Duodenal mucosa (tissue), 2 donors: ENCODE data around the gene ADAMTS12.
"Not testable (repeated sequence)": the region's sequence is repeated elsewhere in the genome, so short reads cannot be mapped to it uniquely, and the experiment has no call there.

Experiments used
- H3K27ac ChIP-seq: one replicate; pipeline ENCODE4 v1.7.0; 2013; ENCODE audit warnings: low read depth, low read length
- H3K27me3 ChIP-seq, 2 donors: one replicate each; pipeline ENCODE4 v1.7.0; 2013; ENCODE audit warnings: low read length in 2 of 2, control low read depth in 1 of 2; ENCODE audit not compliant: insufficient read depth in 2 of 2, control insufficient read depth in 1 of 2
- H3K36me3 ChIP-seq, 2 donors: one replicate each; pipeline ENCODE4 v1.7.0; 2013; ENCODE audit warnings: low read length in 2 of 2, control low read depth in 1 of 2; ENCODE audit not compliant: insufficient read depth in 2 of 2, control insufficient read depth in 1 of 2
- H3K4me1 ChIP-seq, 2 donors: one replicate each; pipeline ENCODE4 v1.7.0; 2013; ENCODE audit warnings: low read length in 2 of 2, control low read depth in 1 of 2; ENCODE audit not compliant: insufficient read depth in 2 of 2, control insufficient read depth in 1 of 2
- H3K4me3 ChIP-seq, 2 donors: one replicate each; pipeline ENCODE4 v1.7.0; 2013; ENCODE audit warnings: low read length in 2 of 2, low read depth in 1 of 2
- H3K9ac ChIP-seq, 2 donors: one replicate each; pipeline ENCODE4 v1.7.0; 2013; ENCODE audit warnings: low read length in 2 of 2, low read depth in 1 of 2
- H3K9me3 ChIP-seq, 2 donors: one replicate each; pipeline ENCODE4 v1.7.0; 2013; ENCODE audit warnings: low read length in 2 of 2, control low read depth in 1 of 2; ENCODE audit not compliant: control insufficient read depth in 1 of 2

Gene ADAMTS12

DNA sequence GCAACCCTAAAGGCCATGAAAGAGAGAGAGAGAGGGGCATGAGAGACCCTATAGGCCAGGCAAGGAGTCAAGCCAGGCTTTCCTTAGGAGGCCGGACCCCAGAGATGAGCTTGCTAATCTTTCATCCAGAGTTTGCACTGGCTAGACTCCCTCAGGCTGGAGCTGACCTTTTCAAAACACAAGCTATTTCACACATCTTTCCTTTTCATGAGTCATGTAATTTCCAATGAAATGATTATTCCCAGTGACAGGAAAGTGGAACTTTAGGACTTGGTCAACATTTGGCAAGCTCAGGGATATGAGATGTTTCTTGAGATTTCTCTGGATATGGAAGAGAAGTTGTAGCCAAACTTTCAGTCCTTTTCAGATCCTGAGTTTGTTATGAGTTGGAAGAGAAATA lies 333.3 kb downstream of the ADAMTS12 start:
- H3K4me3 ChIP-seq: no peak overlapping the region
- no peaks in the 10 kb centered on the region for H3K4me1 ChIP-seq
- H3K9ac ChIP-seq: no peak overlapping the region
- H3K27me3 ChIP-seq: no peaks in the 10 kb centered on the region
- H3K9me3 ChIP-seq: no peaks in the 10 kb centered on the region
- H3K27ac ChIP-seq: no peak overlapping the region
- no peaks in the 10 kb centered on the region for H3K36me3 ChIP-seq

DNA sequence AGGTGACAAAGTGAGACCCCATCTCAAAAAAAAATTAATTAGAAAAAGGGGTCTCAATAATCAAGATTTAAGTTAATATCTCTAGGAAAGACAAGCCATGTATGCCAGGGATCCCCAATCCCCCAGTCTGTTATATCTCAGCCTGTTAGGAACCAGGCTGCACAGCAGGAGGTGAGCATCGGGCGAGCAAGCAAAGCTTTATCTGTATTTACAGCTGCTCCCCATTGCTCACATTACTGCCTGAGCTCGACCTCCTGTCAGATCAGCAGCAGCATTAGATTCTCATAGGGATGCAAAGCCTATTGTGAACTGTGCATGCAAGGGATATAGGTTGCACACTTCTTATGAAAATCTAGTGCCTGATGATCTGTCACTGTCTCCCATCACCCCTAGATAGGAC lies 334.2 kb downstream of the ADAMTS12 start:
- Histone ChIP-seq H3K36me3 (no peaks in the 10 kb centered on the region), H3K4me3 (no peak overlapping the region), H3K9me3 (no peaks in the 10 kb centered on the region), H3K4me1 (no peaks in the 10 kb centered on the region), H3K27me3 (no peaks in the 10 kb centered on the region), H3K27ac (no peak overlapping the region), H3K9ac (no peak overlapping the region)

GRCh38 chr5:33556330-33557328 lies 335.2 kb downstream of the ADAMTS12 start:
- no peak overlapping the region for H3K9ac ChIP-seq
- no peaks in the 10 kb centered on the region for H3K27me3 ChIP-seq
- H3K4me1 ChIP-seq: no peaks in the 10 kb centered on the region
- no peaks in the 10 kb centered on the region for H3K36me3 ChIP-seq
- no peaks in the 10 kb centered on the region for H3K9me3 ChIP-seq
- no peak overlapping the region for H3K4me3 ChIP-seq
- no peak overlapping the region for H3K27ac ChIP-seq

DNA sequence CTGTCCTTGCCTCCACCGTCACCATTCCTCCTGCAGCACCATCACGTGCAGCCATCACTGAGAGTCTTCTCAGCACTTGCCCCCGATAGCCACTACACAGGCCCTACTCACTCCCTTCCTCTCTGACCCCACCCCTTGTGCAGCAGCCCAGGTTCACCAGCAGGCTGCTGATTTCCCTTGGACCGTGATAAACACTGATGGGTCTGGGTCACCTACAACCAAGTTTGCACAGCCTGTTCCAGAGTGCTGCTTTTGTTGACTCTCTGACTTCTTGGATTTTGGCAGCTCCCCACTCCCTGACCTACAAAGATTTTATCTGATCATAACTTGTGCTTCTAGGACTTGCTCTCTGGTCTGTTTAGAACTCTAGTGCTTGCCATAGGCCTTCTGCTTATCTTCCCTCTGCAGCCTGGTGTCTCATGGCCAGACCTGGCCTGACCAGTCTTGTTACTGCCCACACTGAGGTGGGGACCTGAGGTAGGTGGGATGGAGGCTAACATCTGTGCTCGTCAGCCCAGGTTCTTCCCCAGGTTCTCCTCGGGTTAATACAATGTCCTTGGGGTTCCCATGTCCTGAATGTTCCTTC lies 341.7 kb downstream of the ADAMTS12 start:
- no peak overlapping the region for H3K9ac ChIP-seq
- no peak overlapping the region for H3K4me3 ChIP-seq
- no peaks in the 10 kb centered on the region for H3K9me3 ChIP-seq
- no peaks in the 10 kb centered on the region for H3K27me3 ChIP-seq
- H3K27ac ChIP-seq: no peak overlapping the region
- H3K4me1 ChIP-seq: no peaks in the 10 kb centered on the region
- H3K36me3 ChIP-seq: no peaks in the 10 kb centered on the region

DNA sequence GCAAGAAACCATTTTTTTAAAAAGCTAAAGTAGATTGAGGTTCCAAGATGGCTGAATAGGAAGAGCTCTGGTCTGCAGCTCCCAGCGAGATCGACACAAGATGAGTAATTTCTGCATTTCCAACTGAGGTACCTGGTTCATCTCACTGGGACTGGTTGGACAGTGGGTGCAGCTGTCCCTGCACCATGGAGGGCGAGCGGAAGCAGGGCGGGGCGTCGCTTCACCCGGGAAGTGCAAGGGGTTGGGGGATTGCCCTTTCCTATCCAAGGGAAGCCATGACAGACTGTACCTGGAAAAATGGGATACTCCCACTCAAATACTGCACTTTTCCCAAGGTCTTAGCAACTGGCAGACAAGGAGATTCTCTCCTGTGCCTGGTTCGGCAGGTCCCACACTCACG lies 352.0 kb downstream of the ADAMTS12 start:
- not testable (repeated sequence) for H3K9me3 ChIP-seq, H3K9ac ChIP-seq, H3K4me1 ChIP-seq, H3K36me3 ChIP-seq, H3K27me3 ChIP-seq, H3K27ac ChIP-seq, H3K4me3 ChIP-seq

DNA sequence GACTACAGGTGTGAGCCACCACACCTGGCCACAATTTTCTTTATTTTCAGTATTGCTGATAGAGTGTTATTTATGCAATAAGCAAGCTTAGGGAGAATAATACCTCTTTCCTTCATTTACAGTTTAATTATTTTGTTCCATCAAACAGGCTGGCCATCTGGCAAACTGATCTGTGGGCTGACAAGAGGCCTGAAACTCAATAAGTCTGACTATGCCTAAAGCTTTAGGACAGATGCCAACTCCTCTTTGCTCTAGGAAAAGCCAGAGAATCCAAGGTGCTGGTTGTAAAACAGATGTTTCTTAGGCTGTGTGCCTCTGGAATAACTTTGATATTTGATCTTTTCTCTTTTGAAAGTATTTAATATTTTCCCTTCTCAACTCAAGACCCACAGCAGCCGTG lies 352.6 kb downstream of the ADAMTS12 start:
- H3K4me3 ChIP-seq: no peak overlapping the region
- no peak overlapping the region for H3K9ac ChIP-seq
- H3K27me3 ChIP-seq: no peaks in the 10 kb centered on the region
- H3K36me3 ChIP-seq: no peaks in the 10 kb centered on the region
- H3K4me1 ChIP-seq: no peaks in the 10 kb centered on the region
- H3K27ac ChIP-seq: no peak overlapping the region
- no peaks in the 10 kb centered on the region for H3K9me3 ChIP-seq

GRCh38 chr5:33538201-33538600 lies 353.6 kb downstream of the ADAMTS12 start:
- no peaks in the 10 kb centered on the region for H3K9me3 ChIP-seq
- H3K4me3 ChIP-seq: no peak overlapping the region
- no peak overlapping the region for H3K9ac ChIP-seq
- H3K27ac ChIP-seq: no peak overlapping the region
- H3K36me3 ChIP-seq: no peaks in the 10 kb centered on the region
- no peaks in the 10 kb centered on the region for H3K27me3 ChIP-seq
- H3K4me1 ChIP-seq: no peaks in the 10 kb centered on the region

DNA sequence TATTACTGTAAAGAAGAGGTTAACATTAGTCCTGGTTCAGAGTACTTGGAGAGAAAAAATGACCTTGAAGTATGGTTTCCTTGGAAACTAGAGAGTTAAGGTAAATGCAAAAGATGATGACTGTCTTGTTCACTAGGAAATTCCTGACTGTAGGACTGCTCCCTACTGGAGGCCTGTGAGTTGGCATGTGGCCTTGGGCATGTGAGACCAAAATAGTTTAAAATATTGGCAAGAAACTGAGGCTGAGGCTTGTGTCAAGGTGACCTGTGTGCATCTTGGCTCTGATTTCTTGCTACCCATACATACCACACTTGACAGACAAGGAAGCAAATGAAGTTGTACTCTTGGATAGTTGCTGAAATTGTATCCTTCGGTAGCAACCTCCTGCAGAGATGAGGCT lies 354.6 kb downstream of the ADAMTS12 start:
- Histone ChIP-seq H3K9me3 (no peaks in the 10 kb centered on the region), H3K4me1 (no peaks in the 10 kb centered on the region), H3K4me3 (no peak overlapping the region), H3K27me3 (no peaks in the 10 kb centered on the region), H3K36me3 (no peaks in the 10 kb centered on the region), H3K9ac (no peak overlapping the region), H3K27ac (no peak overlapping the region)

DNA sequence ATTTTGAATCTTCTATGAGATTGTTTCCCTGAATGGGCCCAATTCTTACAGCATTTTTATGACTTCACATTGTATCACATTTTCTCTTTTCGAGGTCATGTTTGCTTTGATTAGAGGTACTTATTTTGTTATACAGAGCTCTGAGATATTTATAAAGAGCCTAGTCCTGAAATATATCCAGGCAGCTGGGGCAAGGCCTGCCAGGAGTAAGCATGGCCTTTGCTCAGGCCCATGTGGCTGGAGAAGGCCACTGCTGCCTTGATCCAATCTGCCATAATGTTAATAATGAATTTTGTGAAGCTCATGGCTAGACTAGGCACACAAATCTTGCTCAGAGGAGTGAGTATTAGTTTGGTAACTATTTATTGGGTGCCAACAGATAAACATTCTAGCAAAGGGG lies 355.0 kb downstream of the ADAMTS12 start:
- H3K4me1 ChIP-seq: no peaks in the 10 kb centered on the region
- no peak overlapping the region for H3K9ac ChIP-seq
- H3K4me3 ChIP-seq: no peak overlapping the region
- H3K27me3 ChIP-seq: no peaks in the 10 kb centered on the region
- no peaks in the 10 kb centered on the region for H3K9me3 ChIP-seq
- H3K27ac ChIP-seq: no peak overlapping the region
- no peaks in the 10 kb centered on the region for H3K36me3 ChIP-seq

- H3K9ac ChIP-seq: no peak overlapping the region
- no peaks in the 10 kb centered on the region for H3K4me1 ChIP-seq
- H3K4me3 ChIP-seq: no peak overlapping the region
- no peaks in the 10 kb centered on the region for H3K36me3 ChIP-seq
- H3K9me3 ChIP-seq: no peaks in the 10 kb centered on the region
- H3K27ac ChIP-seq: no peak overlapping the region
- H3K27me3 ChIP-seq: no peaks in the 10 kb centered on the region
These were observed 360.0 kb downstream of the ADAMTS12 start for GRCh38 chr5:33531824-33532223.
